ENCODE results near the gene NF1.

NF1 gene

GRCh38 chr17:31048780-31049179 lies 46.0 kb upstream of the NF1 start:
- Histone ChIP-seq H3K4me2 (ENCODE audit: low read length) (no peak overlapping the region), H3K36me3 (ENCODE audit: insufficient read depth, low read length) (no peaks in the 10 kb centered on the region), H3K4me3 (ENCODE audit: low read depth, low read length, poor library complexity, severe bottlenecking) (no peak overlapping the region), H3K27ac (ENCODE audit: low read depth, low read length, poor library complexity, severe bottlenecking) (no peak overlapping the region), H3F3A (ENCODE audit: insufficient read depth, low read length) (no peaks in the 10 kb centered on the region), H3K9ac (ENCODE audit: low read length) (no peak overlapping the region), H3K27me3 (ENCODE audit: insufficient read depth, low read length) (no peaks in the 10 kb centered on the region), H4K20me1 (ENCODE audit: insufficient read depth, low read length) (no peaks in the 10 kb centered on the region), H3K4me1 (ENCODE audit: insufficient read depth, low read length, severe bottlenecking) (no peaks in the 10 kb centered on the region), H2AFZ (ENCODE audit: low read length) (no peak overlapping the region), H3K79me2 (ENCODE audit: insufficient read depth, low read length) (no peaks in the 10 kb centered on the region), H3K9me3 (ENCODE audit: low read length) (no peaks in the 10 kb centered on the region), H3K9me2 (ENCODE audit: low read depth, low read length) (no peaks in the 10 kb centered on the region)
- TF ChIP-seq, protein P1, sequence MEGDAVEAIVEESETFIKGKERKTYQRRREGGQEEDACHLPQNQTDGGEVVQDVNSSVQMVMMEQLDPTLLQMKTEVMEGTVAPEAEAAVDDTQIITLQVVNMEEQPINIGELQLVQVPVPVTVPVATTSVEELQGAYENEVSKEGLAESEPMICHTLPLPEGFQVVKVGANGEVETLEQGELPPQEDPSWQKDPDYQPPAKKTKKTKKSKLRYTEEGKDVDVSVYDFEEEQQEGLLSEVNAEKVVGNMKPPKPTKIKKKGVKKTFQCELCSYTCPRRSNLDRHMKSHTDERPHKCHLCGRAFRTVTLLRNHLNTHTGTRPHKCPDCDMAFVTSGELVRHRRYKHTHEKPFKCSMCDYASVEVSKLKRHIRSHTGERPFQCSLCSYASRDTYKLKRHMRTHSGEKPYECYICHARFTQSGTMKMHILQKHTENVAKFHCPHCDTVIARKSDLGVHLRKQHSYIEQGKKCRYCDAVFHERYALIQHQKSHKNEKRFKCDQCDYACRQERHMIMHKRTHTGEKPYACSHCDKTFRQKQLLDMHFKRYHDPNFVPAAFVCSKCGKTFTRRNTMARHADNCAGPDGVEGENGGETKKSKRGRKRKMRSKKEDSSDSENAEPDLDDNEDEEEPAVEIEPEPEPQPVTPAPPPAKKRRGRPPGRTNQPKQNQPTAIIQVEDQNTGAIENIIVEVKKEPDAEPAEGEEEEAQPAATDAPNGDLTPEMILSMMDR (IDR thresholded peaks at IDR 0.05; ENCODE audit: low read length) = no peak
- TF ChIP-seq EZH2 (IDR thresholded peaks at IDR 0.05; ENCODE audit: borderline replicate concordance, low read length) = no peak

DNA sequence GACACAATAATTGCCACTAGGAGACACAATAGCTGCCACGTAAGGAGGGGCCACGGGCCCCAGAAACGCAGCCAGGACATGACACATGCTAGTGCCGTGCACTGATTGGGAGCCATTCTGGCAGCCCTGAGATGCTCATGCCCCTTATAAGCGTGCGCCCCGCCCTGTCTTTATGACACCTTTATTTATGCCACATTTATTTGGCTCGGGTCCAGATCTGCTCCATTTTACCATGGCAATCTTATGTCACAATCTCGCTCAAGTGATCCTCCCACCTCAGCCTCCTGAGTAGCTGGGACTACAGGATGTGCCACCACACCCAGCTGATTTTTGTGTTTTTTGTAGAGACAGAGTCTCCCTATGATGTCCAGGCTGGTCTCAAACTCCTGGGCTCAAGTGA lies 43.8 kb upstream of the NF1 start:
- TF ChIP-seq, protein P1 (IDR thresholded peaks at IDR 0.05; ENCODE audit: low read length) = no peak
- TF ChIP-seq EZH2 (IDR thresholded peaks at IDR 0.05; ENCODE audit: borderline replicate concordance, low read length) = no peak
- no peak overlapping the region for H3K27ac ChIP-seq (ENCODE audit: low read depth, low read length, poor library complexity, severe bottlenecking)

DNA sequence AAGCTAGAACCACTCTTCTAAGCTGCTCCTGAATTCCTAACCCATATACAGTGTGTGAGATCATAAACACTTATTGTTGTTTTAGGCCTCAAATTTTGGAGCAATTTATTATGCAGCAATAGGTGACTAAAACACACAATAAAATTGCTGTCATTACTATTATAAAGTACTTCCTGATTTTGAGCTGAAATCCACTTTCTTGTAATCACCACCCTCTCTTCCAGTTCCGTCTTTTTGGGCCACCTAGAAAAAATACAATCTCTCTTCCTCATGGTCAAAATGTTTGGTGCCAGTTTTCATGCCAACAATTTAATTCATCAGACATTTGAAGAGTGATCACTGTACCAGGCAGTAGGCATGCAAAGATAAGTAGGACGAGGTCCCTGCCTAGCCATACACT lies 43.3 kb upstream of the NF1 start:
- Histone ChIP-seq H3K4me3 (ENCODE audit: low read depth, low read length, poor library complexity, severe bottlenecking) (no peak overlapping the region), H3K9me2 (ENCODE audit: low read depth, low read length) (no peaks in the 10 kb centered on the region), H3K9ac (ENCODE audit: low read length) (no peak overlapping the region), H3K27ac (ENCODE audit: low read depth, low read length, poor library complexity, severe bottlenecking) (no peak overlapping the region), H3F3A (ENCODE audit: insufficient read depth, low read length) (no peaks in the 10 kb centered on the region), H3K27me3 (ENCODE audit: insufficient read depth, low read length) (no peaks in the 10 kb centered on the region), H4K20me1 (ENCODE audit: insufficient read depth, low read length) (no peaks in the 10 kb centered on the region), H3K36me3 (ENCODE audit: insufficient read depth, low read length) (no peaks in the 10 kb centered on the region), H3K79me2 (ENCODE audit: insufficient read depth, low read length) (no peaks in the 10 kb centered on the region), H3K4me1 (ENCODE audit: insufficient read depth, low read length, severe bottlenecking) (no peaks in the 10 kb centered on the region), H3K4me2 (ENCODE audit: low read length) (no peak overlapping the region), H2AFZ (ENCODE audit: low read length) (no peak overlapping the region), H3K9me3 (ENCODE audit: low read length) (no peaks in the 10 kb centered on the region)
- TF ChIP-seq, protein P1 (IDR thresholded peaks at IDR 0.05; ENCODE audit: low read length) = no peak
- no peak for TF ChIP-seq EZH2 (IDR thresholded peaks at IDR 0.05; ENCODE audit: borderline replicate concordance, low read length)

More for the DNA sequence above, 43.8 kb upstream of the NF1 start:
- Histone ChIP-seq H4K20me1 (ENCODE audit: insufficient read depth, low read length) (no peaks in the 10 kb centered on the region), H3K9me3 (ENCODE audit: low read length) (no peaks in the 10 kb centered on the region), H3K9ac (ENCODE audit: low read length) (no peak overlapping the region), H2AFZ (ENCODE audit: low read length) (no peak overlapping the region), H3K4me3 (ENCODE audit: low read depth, low read length, poor library complexity, severe bottlenecking) (no peak overlapping the region), H3K9me2 (ENCODE audit: low read depth, low read length) (no peaks in the 10 kb centered on the region), H3K4me2 (ENCODE audit: low read length) (no peak overlapping the region), H3K79me2 (ENCODE audit: insufficient read depth, low read length) (no peaks in the 10 kb centered on the region), H3K4me1 (ENCODE audit: insufficient read depth, low read length, severe bottlenecking) (no peaks in the 10 kb centered on the region), H3F3A (ENCODE audit: insufficient read depth, low read length) (no peaks in the 10 kb centered on the region), H3K27me3 (ENCODE audit: insufficient read depth, low read length) (no peaks in the 10 kb centered on the region), H3K36me3 (ENCODE audit: insufficient read depth, low read length) (no peaks in the 10 kb centered on the region)
